HG02981 (cell line): ENCODE results near the gene USP6.
"Not testable (repeated sequence)": the region's sequence is repeated elsewhere in the genome, so short reads cannot be mapped to it uniquely, and the experiment has no call there.

Experiments used
- ATAC-seq: cut with Tn5 transposase; IDR thresholded peaks from one replicate; pipeline ENCODE4 v1.9.1; 2021; ENCODE audit warnings: mild to moderate bottlenecking, moderate library complexity; ENCODE audit not compliant: unreplicated experiment

The USP6 gene

DNA sequence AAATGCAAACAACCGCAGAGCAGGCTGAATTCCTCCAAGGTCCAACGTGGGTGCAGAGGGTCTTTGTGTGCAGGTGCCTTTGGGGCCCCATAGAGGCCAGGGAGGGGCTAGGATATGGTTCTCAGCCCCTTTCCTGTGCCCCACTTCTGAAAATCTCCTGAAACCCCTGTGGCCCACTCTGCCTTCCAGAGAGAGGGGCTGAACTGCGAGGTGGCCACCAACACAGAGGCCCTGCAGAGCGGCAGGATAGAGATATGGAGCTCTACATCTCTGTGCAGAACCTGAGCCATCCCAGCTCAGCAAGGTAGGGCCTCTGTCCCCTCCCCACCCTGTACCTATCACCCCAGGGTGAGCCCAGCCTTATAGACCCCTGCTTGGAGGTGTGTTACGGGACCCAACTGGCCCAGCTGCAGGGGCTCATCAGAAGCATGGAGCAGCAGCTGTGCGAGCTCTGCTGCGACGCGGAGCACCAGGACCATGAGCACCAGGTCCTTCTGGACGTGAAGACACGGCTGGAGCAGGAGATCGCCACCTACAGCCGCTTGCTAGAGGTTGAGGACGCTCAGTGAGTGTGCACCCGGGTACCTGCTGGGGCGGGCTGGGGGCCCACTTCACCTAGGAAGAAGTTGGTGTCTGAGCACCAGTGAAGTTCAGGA lies 5.5 kb downstream of the USP6 start:
- ATAC-seq, result no peak

DNA sequence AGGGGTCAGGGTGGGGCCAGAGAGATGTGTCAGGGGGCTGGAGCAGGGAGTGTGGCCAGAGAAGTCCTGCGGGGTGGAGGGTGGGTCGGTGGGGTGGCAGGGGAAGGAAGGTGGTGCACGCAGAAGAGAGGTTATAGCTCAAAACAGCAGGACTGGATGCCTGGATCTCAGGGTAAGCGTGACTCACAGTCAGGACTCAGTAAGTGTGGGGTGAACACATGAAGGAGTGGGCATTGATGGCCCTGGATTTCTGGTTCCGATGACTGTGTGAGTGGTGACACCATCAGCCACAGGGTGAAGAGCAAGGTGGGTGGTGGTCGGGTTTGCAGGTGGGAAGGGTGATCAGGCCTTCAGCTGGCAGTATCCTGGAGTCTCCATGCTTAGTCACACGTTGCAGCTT lies 6.2 kb downstream of the USP6 start:
- ATAC-seq, result not testable (repeated sequence)

DNA sequence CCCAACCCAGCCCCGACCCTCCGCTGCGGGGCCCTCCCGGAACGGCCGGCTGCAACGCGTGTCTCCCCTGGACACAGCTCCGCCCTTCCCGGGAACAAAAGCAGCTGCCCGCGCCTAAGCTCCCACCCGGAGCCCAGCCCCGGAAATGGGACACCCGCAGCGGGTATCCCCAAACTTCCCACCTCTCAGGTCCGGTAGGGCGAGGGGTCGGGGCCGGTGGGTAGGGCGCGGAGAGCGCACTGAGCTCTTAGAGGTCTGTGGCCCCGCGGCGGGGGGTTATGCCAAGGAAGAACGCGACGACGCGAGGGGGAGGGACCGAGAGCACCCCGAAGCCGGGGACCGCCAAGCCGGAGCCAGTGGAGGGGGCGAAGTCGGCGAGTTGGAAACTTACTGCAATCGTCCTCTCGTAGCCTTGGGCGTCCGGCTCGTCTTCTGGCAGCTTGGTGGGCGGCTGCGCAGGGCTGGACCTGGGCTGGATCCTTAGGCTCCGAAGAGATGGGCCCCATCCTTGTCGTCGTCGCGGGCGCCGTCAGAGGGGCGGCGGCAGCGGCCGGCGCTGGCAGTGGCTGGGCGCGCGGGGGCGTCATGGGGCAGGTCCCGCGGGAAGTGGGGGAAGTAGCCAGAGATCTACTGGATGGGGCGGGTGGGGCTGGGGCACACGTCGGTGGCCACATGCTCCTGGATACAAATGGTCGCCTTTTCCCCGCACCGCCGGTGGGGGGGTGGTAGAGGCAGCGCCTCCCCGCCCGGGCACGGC lies 6.9 kb downstream of the USP6 start:
- no peak for ATAC-seq

DNA sequence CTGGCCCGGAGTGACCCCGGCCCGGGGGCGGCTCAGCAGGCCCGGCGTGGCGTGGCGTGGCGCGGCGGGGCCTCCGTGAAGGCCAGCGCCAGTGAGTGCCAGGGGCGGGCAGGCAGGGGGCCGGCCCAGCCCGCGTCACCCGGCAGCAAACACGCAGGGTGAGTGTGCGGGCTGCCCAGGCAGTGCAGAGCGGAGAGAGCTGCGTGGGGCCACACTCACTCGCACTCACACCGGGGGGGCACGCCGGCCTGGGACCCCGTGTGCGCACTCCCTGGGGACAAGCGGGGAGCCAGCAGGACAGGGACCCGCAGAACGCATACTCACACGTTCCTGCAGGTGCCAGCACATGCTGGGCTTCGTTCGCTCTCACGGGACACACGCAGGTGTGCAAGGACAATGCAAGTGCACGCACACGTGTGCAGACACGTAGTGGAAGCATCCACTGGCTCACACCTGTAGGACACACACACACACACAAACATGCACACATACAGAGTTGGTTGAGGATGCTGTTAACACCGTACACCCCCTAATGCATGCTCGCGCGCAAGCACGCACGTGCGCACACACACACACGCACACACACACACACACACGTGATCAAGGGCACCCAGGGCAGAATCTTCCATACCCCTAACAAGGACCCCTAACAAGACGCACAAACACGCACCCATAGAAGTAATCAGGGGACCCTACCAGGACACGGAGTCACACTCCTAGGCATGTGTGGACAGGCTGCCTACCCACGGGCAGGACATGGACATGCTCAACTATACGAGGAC lies 7.7 kb downstream of the USP6 start:
- ATAC-seq, result no peak

DNA sequence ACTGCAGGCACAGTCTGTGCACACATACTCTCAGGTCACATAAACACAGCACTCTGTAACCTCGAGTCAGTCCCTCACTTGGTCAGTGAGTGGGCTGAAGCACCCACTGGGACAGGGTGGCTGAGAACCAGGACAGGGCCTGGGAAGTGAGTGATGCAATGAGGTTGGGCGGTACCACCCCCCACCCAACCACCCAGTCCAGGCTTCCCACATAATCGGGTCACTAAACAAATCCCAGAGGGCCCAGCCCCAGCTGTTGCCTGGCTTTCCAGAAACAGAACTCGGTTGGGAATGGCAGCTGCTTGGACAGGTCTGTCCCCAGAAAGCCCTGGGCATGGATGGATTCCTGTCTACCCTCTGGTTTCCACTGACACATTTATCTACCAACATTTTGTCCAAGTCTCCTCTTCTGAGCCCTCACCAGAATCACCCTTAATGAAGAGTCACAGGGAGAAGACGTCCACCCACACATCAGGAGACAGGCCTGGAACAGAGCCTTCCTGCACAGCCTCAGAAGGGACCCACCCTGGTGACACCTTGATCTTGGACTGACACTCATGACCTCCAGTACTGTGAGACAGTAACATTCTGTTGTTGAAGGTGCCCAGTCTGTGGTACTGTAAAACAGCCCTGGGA lies 8.4 kb downstream of the USP6 start:
- not testable (repeated sequence) for ATAC-seq

DNA sequence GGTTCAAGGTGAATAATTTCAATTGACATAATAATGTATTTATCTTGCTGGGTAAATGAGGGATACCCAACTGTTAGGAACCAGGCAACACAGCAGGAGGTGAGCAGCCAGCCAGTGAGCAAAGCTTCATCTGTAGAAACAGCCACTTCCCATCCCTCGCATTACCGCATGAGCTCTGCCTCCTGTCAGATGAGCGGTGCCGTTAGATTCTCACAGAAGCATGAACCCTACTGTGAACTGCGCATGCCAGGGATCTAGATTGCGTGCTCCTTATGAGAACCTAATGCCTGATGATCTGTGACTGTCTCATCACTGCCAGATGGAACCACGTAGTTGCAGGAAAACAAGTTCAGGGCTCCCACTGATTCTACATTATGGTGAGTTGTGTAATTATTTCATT lies 9.1 kb downstream of the USP6 start:
- ATAC-seq, result not testable (repeated sequence)

DNA sequence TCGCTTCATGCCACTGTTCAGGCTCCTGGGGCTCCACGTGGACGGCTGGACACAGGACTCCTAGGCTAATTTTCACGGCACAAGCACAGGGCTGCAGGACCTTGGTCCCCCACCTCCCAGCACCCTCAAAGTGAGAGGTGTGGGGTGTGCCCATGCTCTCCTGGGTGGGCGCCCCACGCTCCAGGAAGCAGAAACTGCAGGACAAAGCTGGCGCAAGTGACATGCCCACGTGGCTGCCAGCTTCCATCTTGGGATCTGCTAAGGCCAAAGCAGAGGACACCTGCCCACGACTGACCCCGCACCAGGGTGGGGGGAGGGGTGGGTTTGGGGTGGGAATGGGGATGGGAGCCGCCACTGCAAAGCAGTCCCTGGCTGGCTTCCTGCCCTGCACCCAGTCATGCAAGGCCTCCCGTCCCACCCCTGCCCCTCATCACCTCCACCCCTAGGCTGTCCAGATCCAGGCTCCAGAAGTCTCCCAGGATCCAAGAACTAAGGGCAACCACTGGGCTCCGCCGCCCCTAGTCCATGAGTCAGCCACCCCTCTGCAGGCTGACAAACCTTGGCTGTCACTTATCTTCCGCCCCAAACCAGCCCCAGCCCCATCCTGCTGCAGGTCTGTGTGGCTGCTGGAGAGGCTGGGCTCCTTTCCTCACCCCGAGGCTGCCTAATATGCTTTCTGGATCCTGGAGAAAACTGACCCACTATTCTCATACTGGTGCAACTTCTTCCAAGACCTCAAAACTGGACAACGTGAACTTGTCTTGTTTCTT lies 11.1 kb downstream of the USP6 start:
- ATAC-seq, result no peak

DNA sequence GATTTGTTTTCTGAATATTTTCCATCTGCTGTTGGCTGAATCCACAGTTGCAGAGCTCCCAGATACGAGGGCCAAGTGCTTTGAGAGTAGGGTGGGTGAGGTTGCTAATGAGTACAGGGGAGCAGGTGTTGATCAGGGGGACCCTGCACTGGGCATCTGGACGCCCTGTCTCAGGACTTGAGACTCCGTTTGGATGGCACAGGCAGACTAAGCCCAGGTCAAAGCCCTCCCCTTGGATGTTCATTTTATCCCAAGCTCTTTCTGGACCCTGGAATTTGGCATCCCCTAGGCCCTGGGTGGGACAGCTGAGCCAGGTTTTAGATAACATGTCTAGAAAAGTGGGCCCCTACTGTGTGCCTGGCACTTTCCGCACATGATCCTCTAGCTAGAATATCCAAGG lies 12.1 kb downstream of the USP6 start:
- no peak for ATAC-seq

DNA sequence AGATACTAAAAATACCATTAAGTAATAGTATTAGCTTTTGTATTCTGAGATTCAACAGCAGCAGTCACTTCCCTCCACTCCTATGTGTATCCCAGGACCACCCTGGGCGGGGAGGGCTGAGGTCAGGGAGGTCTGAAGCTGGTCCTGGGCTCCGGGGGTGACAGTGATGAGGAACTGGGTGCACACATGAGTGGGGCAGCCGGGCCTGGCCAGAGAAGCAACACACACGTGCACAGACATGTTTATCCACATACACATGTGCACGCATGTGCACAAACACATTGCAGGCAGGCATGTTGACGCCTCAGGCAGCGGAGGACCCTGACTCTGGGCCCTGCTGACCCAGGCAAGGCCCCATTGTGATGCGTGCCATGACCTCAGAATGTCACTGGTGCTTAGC lies 12.6 kb downstream of the USP6 start:
- not testable (repeated sequence) for ATAC-seq

DNA sequence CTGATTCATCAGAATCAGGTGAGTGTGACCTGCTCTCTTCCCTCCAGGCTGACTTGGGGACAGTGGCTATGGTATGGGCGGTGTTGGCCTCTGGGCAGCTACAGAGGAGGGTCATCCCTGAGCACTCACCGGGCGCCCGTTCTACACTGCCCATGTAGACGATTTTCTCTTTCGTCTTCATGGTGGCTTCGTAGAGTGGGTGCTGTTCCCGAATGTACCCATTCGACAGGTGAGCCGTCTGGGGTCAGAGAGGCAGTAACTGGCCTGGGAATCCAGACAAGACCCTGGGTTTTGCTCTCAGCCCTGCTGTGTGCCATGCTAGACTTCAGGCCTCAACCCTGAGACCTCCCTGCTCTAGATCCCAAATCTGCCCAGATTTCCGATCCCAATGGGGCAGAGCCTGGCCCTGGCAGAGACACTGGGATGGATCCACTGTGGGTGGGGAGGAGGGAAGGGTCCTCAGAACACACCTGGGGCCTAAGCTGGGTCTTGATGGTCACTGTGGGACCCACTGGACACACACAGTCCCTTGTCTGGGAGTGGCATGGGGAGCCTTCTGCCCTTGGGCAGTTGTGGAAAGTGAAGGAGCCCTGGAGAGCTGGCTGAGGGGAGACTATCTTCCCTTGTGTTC lies 13.2 kb downstream of the USP6 start:
- no peak for ATAC-seq

DNA sequence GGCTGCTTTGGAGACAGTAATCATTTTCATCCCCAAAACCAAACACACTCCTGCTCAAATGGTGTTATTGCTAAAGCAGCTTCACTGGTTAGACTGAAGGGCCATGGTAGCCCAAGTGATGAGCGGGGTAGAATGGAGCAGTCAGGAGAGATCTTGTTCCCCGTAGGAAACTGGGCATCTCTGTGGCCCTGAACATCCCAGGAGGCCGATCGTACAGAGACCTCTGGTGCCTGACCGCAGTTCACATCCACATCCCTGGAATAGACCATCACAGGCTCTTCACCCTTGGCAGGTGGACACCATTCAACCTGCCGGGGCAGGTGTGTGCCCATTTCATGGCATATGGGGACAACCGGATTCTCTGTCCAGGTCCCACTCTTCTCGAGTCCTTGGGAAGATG lies 13.9 kb downstream of the USP6 start:
- ATAC-seq, result not testable (repeated sequence)

DNA sequence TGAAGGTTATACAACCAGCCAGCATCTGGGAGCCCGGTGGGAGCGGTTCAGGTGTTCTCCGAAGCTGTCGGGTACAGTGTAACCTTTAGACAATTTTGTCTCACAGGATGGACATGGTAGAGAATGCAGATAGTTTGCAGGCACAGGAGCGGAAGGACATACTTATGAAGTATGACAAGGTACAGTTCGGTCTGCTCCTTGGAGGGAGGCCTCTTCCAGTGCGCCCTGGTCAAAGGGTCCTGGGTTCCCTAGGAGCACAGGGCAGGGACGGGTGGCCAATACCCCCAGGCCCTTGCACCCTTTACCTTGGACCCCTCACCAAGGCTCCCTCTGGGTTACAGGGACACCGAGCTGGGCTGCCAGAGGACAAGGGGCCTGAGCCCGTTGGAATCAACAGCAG lies 14.4 kb downstream of the USP6 start:
- ATAC-seq, result not testable (repeated sequence)

DNA sequence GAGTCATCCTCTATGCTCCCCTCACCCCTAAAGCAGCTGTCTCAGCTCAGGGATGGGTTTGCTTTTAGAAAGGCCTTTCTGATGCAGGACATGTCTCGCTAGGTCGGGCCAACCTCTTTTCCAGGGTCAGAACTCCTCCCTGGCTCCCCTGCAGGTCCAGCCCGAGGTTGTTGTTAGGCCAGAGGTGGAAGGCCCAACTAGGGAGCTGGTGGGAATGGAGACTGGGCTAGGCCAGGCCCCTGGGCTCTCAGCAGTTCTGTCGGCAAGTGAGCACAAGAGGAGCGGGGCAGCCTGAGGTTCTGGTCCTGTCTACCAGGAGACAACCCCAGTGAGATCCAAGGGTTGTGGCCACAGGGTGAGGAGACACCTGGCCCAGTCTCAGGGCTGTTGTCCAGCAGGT lies 14.9 kb downstream of the USP6 start:
- ATAC-seq, result not testable (repeated sequence)

DNA sequence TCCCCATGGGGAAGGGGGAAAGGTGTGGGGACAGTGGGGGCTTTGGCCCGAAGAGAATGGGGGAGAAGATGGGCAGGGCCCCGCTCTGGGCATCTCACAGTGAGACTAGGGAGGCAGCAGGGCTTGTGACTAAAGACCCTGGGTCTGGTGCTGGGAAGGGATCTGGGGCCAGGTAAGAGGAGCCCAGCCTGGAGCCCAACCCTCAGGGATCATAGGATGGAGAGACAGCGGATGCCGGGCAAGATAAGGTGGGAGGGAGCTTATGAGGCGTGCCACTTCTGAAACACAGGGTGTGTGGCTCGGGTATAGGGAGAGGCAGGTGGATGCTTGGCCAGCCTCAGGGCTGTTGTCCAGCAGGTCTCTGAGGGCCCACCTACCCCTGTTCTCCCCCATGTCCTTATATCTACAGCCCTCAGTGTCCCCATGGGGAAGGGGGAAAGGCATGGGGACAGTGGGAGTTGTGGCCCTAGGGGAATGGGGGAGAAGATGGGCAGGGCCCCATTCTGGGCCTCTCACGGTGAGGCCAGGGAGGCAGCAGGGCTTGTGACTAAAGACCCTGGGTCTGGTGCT lies 15.4 kb downstream of the USP6 start:
- ATAC-seq, result no peak

DNA sequence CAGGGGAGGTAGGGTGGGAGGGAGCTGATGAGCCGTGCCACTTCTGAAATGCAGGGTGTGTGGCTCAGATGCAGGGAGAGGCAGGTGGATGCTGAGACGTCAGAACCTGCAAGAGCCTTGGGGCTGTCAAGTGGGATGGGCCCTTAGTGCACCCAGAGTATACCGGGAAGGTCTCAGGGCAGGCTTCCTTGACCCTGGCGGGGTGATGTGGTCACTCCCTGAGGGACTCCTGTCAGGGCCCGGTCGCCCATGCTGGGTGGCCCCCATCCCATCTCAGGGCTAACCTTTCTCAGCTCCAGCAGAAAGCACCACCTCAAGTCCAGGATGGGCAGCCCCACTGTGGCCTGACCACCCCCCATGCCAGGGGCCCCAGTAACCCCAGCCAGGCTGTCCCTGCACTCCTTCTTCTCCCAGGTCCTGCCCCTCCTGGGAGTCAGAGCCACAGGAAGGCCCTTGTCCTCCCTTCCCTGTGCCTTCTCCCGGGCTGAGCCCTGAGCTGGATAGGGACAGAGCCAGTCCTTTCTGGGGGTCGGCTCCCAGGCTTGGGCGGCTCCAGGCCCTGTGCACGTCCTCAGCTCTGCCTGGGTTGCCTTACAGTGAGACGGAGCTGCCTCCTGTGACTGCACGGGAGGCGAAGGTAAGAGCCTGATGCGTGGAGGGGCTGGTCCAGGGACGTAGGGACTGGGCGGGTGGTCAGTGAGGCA lies 16.1 kb downstream of the USP6 start:
- not testable (repeated sequence) for ATAC-seq

DNA sequence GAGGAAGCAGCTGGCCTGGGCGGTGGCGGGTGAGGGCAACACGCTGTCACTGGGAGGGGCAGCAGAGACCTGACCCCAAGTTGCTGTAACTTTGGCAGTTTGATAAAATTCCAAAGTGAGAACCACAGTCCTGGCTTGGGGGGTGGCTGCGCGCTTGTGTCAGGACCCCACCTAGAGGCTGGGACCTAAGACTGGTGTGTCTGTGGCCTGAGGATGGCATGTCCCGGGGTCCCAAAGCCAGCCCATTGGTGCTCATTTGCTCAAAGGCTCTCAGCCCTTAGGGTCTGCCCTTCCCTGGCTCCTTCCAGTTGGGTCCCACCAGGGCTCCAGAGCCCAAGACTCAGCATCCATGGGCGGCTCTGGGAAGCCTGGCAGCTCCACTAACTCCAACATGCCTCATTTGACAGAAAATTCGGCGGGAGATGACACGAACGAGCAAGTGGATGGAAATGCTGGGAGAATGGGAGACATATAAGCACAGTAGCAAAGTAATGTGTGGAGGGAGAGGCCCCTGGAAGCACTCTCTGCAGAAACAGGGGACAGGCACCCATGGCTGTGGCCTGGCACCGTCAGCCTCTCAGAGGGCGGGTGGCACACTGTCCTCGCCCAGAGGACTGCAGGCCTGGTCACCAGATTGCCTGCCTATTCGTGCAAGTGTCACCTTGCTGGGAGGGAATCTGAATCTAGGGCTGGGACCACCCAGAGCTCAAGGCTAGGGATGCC lies 16.8 kb downstream of the USP6 start:
- ATAC-seq, result not testable (repeated sequence)

DNA sequence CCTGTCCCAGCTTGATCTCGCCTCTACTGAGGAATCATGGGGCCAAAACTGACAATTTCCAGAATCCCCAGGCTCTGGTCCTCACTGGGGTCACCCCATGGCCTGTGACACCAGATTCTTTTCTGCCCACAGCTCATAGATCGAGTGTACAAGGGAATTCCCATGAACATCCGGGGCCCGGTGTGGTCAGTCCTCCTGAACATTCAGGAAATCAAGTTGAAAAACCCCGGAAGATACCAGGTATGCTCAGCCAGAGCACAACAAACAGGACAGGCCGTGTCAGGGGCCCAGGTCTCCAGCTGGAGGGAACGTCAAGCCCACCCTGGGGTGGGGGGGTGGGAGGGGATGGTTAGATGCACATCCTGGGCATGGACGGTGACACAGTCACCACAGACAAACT lies 17.5 kb downstream of the USP6 start:
- no peak for ATAC-seq

DNA sequence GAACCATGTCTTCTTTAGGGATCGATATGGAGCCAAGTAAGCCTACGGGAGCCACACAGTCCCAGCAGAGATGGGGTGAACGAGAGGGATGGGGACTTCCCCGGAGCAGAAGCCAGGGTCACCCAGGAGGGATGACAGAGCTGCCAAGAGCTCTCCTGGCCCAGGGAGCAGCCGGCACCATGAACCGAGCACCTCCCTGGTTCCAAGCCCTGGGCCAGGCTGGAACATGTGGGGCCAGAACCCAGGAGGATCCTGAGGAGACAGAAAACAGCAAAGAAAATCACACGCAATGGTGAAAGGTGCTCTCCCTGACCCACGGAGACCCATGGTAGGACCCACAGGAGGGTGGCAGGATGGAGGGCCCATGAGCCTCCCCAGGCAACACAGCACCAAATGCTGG lies 18.1 kb downstream of the USP6 start:
- ATAC-seq, result not testable (repeated sequence)
